GM18861 (cell line): ENCODE measurements around the gene CBS.
"Not testable (repeated sequence)": the region's sequence is repeated elsewhere in the genome, so short reads cannot be mapped to it uniquely, and the experiment has no call there.

ENCODE experiments used
- ATAC-seq: cut with Tn5 transposase; IDR thresholded peaks from one replicate; pipeline ENCODE4 v1.9.1; 2021; ENCODE audit not compliant: unreplicated experiment

Gene CBS

GRCh38 chr21:43027846-43028731, 47.5 kb downstream of the CBS start:
- no peak for ATAC-seq

GRCh38 chr21:43025636-43026180, 49.9 kb downstream of the CBS start:
- ATAC-seq = no peak

- no peak for ATAC-seq
Measured at GRCh38 chr21:43024439-43025136, 51.0 kb downstream of the CBS start.

GRCh38 chr21:43023175-43023574, 52.5 kb downstream of the CBS start:
- no peak for ATAC-seq

GRCh38 chr21:43021756-43022600, 53.7 kb downstream of the CBS start:
- no peak for ATAC-seq

- no peak for ATAC-seq
Measured at GRCh38 chr21:43021191-43021590, 54.4 kb downstream of the CBS start.

- ATAC-seq = no peak
Measured at GRCh38 chr21:43020771-43021170, 54.9 kb downstream of the CBS start.

GRCh38 chr21:43020177-43020576, 55.5 kb downstream of the CBS start:
- ATAC-seq = no peak

GRCh38 chr21:43018519-43018918, 57.1 kb downstream of the CBS start:
- no peak for ATAC-seq

GRCh38 chr21:43016728-43017127, 58.9 kb downstream of the CBS start:
- ATAC-seq = no peak

GRCh38 chr21:43015906-43016540, 59.6 kb downstream of the CBS start:
- no peak for ATAC-seq

GRCh38 chr21:43012596-43012995, 63.0 kb downstream of the CBS start:
- ATAC-seq = no peak

GRCh38 chr21:43006874-43007208, 68.8 kb downstream of the CBS start:
- no peak for ATAC-seq

- ATAC-seq = not testable (repeated sequence)
Measured at GRCh38 chr21:43006051-43006873, 69.4 kb downstream of the CBS start.

GRCh38 chr21:43005635-43006034, 70.0 kb downstream of the CBS start:
- ATAC-seq = no peak

- ATAC-seq = no peak
Measured at GRCh38 chr21:43004926-43005325, 70.7 kb downstream of the CBS start.
